Measurements from ENCODE around the gene AMOT.
"Not testable (repeated sequence)": the region's sequence is repeated elsewhere in the genome, so short reads cannot be mapped to it uniquely, and the experiment has no call there.

Gene AMOT
- total RNA-seq = 0.10 to 1.9 (median 0.34) reads per million in 17 experiments

- peak; percentile 13 to 72 (median 48) for DNase-seq
These were observed at the start of gene AMOT for GRCh38 chrX:112840382-112841113. AMOT (minus strand) TSS chrX:112840831; CDS start chrX:112823126, 17,705 bp downstream.

DNA sequence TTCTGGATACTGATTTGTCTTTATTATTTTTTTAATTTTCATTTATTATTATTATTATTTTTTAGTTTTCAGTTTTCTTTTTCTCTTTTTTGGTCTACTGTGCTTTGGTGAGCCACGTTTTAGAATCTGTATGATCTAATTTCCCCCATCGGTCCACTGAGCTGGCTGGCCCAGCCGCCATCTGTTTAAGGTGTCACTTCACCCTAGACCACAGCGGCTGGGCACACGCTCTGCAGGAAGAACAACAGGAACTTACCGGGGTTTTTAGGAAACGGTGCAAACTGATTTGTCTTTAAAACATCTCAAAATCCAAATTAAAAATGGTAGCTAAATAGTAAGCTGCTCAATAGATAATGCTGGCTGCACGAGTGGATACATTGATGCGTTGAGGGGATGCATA, 48.8 kb upstream of the AMOT start:
- no peak for DNase-seq

GRCh38 chrX:112888916-112889315, 48.3 kb upstream of the AMOT start:
- DNase-seq = no peak

GRCh38 chrX:112877771-112878173, 37.1 kb upstream of the AMOT start:
- DNase-seq = no peak

DNA sequence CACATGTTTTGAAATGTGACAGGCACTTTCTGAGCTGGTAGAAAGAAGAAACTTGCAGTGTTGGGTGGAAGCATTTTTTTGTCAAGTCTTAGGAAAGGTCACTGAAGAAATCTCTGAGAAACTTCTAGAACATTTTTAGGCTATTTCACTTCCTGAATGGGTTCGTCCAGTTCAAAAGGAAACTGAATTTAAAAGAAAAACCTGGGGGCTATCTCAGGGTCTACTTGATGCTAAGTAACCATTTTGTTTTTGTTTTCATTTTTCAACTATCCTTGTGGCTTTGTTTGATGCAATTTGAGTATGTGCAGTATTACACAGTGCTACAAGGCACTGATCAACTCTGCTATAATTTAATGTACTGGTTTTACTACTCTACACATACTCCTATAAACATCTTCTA, 34.0 kb upstream of the AMOT start:
- DNase-seq = no peak

GRCh38 chrX:112874175-112874574, 33.5 kb upstream of the AMOT start:
- no peak for DNase-seq

- DNase-seq = no peak
These were observed 28.0 kb upstream of the AMOT start for GRCh38 chrX:112868586-112868985.

DNA sequence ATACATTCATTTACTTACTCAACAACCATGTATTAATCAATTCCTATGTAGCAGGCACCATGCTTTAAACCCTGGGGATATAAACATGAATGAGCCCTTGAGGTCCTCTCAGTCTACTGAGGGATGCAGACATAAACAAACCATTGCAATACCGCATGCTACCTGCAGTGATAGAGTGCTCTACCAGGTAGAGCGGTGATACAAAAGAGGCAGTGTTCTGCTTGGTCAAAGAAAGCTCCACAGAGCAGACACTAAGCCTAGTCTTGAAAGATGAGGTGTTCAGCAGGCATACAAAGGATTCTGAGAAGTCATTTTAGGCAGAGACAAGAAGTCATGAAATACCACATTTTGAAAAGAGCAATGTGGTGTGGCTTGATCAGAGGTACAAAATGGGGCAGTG, 26.9 kb upstream of the AMOT start:
- no peak for DNase-seq

DNA sequence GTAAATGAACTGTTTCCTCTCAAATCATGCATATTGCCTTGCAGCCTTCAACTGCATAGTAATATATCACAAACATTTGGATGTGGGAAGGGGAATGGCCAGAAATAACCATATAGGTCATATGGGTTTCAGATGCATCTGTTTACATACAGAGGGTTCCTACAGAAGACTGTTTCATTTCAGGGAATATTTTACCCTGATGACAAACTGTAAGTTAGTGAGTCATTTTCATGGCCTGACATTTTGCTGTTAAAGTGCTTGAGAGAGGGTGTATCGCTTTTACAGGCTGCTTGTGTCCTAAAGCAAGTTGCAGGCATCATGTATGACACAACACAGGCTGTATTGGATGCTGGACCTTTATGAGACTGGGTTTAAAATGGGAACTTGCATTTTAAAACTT, 25.5 kb upstream of the AMOT start:
- DNase-seq = no peak

DNA sequence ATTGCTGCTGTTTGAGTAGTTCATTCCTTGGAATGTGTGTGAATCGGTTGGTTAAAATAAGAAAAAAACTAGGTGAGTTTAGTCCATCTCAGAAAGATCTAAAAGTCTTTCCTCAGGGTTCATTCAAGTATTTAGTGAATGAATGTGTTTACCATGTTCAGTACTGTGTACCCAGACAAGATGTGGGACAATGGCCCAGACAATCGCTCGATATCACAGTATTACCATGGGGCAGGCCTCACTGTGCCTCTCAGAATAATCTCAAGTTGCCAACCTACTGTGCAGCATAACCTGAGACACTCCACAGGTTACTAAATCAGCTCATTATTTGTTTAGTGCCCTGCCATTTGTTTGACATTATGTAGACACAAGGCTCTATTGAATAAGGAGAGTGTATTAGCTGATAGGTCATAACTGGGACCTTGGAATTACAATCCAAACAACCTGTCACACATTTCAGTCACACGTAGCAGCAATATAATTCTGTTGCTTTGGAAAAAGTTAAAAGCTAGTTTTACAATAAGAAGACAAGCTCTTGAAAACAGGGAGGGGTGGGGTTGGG, 24.9 kb upstream of the AMOT start:
- DNase-seq = no peak

GRCh38 chrX:112863850-112864249, 23.2 kb upstream of the AMOT start:
- no peak for DNase-seq

DNA sequence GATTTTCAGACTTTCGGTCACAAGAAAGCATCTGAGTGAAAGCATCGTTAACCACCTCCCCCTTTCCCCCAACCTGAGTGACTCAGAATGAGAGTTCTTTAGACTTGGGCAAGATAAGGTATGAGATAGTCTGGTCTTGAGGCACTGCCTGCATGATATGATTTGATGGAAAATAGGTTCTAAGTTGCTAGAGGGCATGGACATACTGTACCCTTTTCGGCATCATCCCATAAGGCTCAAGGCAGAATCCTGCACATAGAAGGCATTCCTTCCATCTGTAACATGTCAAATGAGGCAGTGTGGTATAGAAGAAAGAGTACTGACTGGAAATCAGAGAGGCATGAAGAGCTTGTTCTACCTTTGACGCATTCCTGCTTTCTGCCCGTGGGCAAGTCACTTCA, 16.8 kb upstream of the AMOT start:
- DNase-seq = no peak

DNA sequence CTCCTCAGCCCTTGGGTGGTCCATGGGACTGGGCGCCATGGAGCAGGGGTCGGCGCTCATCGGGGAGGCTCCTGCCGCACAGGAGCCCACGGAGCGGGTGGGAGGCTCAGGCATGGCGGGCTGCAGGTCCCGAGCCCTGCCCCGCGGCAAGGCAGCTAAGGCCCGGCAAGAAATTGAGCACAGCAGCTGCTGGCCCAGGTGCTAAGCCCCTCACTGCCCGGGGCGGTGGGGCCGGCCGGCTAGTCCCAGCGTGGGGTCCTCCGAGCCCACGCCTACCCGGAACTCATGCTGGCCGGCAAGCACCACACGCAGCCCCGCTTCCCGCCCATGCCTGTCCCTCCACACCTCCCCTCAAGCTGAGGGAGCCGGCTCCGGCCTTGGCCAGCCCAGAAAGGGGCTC, 14.3 kb upstream of the AMOT start:
- DNase-seq = not testable (repeated sequence)

DNA sequence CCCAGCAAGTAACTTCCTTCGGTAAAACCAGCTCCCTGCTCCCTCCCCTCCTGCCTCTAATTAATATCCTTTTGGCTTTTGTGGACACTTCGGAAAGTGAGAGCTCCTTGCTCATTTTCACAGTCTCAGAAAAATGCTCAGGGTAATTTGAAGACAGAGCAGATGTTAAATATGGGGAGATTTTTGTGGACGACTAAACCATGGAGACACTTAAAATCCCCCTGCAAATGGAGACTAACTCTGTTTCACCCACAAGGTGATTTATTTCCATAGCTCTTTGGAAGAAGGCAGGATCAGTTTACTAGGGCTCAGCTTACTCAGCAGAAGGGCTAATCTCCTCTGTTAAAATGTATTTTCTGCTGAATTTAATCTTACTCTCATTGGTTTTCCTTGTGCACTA, 12.2 kb upstream of the AMOT start:
- DNase-seq = no peak

DNA sequence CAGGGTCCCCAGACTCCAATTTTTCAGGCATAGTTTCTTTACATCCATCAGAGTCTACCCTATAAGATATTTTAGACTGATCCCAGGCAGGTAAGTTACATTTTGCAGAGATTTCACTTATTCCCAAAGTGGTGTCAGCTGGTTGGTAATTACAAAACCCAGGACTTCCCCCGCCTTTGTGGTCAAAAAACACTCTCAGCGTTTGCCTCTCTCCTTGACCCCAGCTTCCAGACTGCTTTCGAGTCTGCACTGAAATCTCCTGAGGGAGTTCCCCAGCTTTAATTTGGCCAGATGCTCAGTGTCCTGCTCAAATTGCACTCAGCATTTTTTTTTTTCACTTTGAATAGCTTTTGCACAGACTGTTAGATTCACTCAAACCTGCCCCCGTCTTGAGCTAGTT, 11.2 kb upstream of the AMOT start:
- DNase-seq = peak; percentile 12 to 56 (median 40)

GRCh38 chrX:112851161-112851779, 10.6 kb upstream of the AMOT start:
- DNase-seq = no peak

DNA sequence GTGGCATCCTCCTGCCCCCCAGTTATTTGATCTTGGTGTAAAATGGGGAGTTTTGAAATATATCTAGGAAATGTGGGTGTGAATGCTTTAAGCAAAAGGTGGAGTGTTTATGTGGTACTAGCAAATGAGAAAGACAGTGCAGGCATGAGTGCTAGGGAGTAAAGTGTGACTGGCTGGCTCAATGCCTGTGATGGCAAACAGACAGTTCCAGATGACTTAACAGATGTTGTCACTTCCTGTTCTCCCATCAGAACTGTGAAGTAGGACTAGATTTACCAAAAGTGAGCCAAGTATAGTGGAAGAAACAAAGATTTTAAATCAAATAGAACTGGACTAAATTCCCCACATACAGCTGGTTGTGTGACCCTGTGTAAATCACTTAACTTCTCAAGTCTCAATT, 8.4 kb upstream of the AMOT start:
- DNase-seq = peak; percentile 2 to 26 (median 14)

GRCh38 chrX:112846782-112847181, 6.2 kb upstream of the AMOT start:
- DNase-seq = no peak

- no peak for DNase-seq
These were observed 5.6 kb upstream of the AMOT start for GRCh38 chrX:112846187-112846586.

GRCh38 chrX:112844250-112844649, 3.6 kb upstream of the AMOT start:
- DNase-seq = no peak

DNA sequence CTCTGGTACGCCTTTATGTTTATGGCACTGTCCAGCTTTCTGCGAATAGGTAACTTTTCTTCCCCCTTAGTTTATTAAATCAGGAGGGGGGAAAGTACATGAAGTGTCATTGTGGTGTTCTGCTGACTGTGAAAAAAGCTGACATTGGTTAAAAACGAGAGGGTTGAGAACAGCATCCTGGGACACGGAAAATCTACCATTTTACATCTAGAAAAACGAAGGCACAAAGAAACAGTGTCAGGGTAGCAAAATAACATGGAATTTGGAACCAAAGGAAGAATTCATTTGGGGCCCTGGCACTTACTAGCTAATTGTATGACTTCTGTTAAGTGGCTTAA, 1.2 kb upstream of the AMOT start:
- DNase-seq = no peak

DNA sequence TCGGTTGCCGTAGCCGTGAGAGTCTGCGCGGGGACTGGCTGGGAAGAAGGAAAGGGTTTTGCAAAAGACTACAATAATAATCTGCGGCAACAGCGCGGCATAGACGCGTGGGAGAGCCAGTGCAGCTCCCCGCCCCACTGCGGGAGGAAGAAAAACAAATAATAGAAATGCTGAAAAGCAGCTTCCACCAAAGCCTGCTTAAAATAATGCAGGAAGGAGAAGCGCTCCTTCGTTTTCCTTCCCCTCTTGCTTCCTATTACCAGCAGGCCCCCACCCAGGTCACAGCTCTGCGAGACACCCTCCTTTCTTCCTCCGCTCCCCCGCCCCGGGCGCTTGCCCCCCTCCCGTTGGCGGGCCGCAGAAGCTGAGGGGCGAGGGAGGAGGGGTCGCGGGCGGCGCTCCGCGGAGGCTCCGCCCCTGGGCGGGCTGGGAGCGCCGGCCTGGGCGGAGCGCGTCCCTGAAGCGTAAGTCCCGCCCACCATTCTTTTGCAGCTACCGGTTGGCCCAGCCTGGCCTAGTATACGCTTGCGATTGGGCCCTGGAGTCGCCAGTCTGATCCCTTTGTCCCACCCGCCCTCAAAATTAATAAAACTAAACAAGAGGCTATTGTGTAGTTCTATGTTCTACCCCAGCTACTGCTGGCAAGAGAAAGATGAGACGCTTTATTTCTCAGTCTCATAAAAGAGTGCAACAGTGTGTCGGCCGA, 636 bp upstream of the AMOT start:
- peak; percentile 78 to 91 (median 88) for DNase-seq

DNA sequence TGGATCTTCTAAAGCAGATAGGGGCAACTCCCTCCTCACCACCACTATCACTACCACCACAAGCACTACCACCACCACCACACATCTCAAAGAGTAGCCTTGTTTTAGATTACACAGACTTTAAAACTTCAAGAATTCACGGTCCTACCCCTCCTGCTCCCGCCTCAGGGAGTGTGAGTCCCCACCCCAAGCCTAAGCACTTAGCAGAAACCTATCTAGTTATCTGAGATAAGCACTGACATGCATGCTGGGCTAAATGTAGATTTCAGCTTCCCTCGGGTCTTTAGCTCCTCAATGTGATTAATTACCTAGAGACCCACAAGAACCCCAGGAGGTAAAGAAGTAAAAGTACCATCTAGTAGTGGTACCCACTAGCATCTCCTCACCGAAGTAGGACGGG, 775 bp downstream of the AMOT start:
- no peak for DNase-seq

DNA sequence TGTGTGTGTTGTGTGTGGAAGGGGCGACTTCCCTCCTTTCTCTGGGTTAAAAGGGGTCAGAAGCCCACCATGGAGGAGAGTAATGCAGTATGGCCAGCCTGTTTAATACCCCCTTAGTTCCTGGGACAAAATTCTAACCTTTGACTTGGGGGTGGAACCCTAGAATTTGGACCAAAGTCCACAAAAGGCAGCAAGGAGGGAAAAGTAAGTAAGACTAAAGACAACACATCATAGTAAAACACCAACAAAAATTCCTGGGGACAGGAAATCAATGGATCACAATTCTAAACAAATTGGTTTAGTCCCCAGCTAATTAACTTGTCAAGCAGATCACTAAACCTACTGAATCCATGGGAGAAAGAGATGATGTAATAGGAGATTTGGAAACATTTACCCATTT, 3.1 kb downstream of the AMOT start:
- DNase-seq = no peak
